ENCODE data around the gene ARID1B.

ARID1B gene

GRCh38 chr6:156828280-156828703, 51.1 kb downstream of the ARID1B start:
- DNase-seq = peak; percentile 48

- DNase-seq = no peak
Observed at GRCh38 chr6:156830126-156830525, 52.9 kb downstream of the ARID1B start.

- no peak for DNase-seq
Observed at GRCh38 chr6:156832231-156832647, 55.1 kb downstream of the ARID1B start.

- no peak for DNase-seq
Observed at GRCh38 chr6:156832669-156833068, 55.5 kb downstream of the ARID1B start.

GRCh38 chr6:156833755-156834154, 56.6 kb downstream of the ARID1B start:
- no peak for DNase-seq

GRCh38 chr6:156839129-156839528, 62.0 kb downstream of the ARID1B start:
- no peak for DNase-seq

GRCh38 chr6:156839591-156840001, 62.4 kb downstream of the ARID1B start:
- DNase-seq = no peak

GRCh38 chr6:156840136-156840535, 63.0 kb downstream of the ARID1B start:
- DNase-seq = no peak

GRCh38 chr6:156840606-156841005, 63.4 kb downstream of the ARID1B start:
- no peak for DNase-seq

- DNase-seq = no peak
Observed at GRCh38 chr6:156841508-156841907, 64.3 kb downstream of the ARID1B start.

GRCh38 chr6:156842598-156843250, 65.5 kb downstream of the ARID1B start:
- no peak for DNase-seq

- DNase-seq = no peak
Observed at GRCh38 chr6:156844089-156844488, 66.9 kb downstream of the ARID1B start.

- no peak for DNase-seq
Observed at GRCh38 chr6:156845454-156846155, 68.4 kb downstream of the ARID1B start.

- DNase-seq = no peak
Observed at GRCh38 chr6:156846845-156847599, 69.8 kb downstream of the ARID1B start.

GRCh38 chr6:156848123-156848522, 70.9 kb downstream of the ARID1B start:
- DNase-seq = no peak

- no peak for DNase-seq
Observed at GRCh38 chr6:156848533-156848932, 71.4 kb downstream of the ARID1B start.

- no peak for DNase-seq
Observed at GRCh38 chr6:156849806-156850205, 72.6 kb downstream of the ARID1B start.

- DNase-seq = no peak
Observed at GRCh38 chr6:156850353-156850752, 73.2 kb downstream of the ARID1B start.

- DNase-seq = no peak
Observed at GRCh38 chr6:156851454-156851921, 74.3 kb downstream of the ARID1B start.

GRCh38 chr6:156852147-156852857, 75.1 kb downstream of the ARID1B start:
- no peak for DNase-seq

- no peak for DNase-seq
Observed at GRCh38 chr6:156852858-156853216, 75.7 kb downstream of the ARID1B start.

GRCh38 chr6:156853733-156854132, 76.6 kb downstream of the ARID1B start:
- no peak for DNase-seq

All from activated CD4-positive, alpha-beta T cell treated with anti-CD3 and anti-CD28 coated beads, Interleukin-2, amount 50 U/mL, for 16 hours (primary cell).